ENCODE measurements around the gene PRKD3. TPM values are rescaled to one million over a fixed set of nuclear protein-coding genes. Genes with fewer than 3 reads are reported as not detected.

Gene PRKD3
- total and polyA plus RNA-seq, 2 of the 13 experiments (the other 11 are each of a cell fraction or from before 2014, with no cell fraction given), result 11.6 to 38.4 TPM

- TF ChIP-seq, protein P1, sequence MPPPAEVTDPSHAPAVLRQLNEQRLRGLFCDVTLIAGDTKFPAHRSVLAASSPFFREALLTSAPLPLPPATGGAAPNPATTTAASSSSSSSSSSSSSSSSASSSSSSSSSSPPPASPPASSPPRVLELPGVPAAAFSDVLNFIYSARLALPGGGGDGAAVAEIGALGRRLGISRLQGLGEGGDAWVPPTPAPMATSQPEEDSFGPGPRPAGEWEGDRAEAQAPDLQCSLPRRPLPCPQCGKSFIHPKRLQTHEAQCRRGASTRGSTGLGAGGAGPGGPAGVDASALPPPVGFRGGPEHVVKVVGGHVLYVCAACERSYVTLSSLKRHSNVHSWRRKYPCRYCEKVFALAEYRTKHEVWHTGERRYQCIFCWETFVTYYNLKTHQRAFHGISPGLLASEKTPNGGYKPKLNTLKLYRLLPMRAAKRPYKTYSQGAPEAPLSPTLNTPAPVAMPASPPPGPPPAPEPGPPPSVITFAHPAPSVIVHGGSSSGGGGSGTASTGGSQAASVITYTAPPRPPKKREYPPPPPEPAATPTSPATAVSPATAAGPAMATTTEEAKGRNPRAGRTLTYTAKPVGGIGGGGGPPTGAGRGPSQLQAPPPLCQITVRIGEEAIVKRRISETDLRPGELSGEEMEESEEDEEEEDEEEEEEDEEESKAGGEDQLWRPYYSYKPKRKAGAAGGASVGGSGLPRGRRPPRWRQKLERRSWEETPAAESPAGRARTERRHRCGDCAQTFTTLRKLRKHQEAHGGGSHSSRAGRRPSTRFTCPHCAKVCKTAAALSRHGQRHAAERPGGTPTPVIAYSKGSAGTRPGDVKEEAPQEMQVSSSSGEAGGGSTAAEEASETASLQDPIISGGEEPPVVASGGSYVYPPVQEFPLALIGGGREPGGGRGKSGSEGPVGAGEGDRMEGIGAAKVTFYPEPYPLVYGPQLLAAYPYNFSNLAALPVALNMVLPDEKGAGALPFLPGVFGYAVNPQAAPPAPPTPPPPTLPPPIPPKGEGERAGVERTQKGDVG (CRISPR knock-in tag; IDR thresholded peaks at IDR 0.05; ENCODE audit: borderline replicate concordance), result no peak
- no peak for TF ChIP-seq ZNF350 (CRISPR knock-in tag; IDR thresholded peaks at IDR 0.05; ENCODE audit: borderline replicate concordance, low read depth)
- no peak for TF ChIP-seq NR2F2 (IDR thresholded peaks at IDR 0.05; ENCODE audit: borderline replicate concordance, low read depth)
- TF ChIP-seq, protein P2, sequence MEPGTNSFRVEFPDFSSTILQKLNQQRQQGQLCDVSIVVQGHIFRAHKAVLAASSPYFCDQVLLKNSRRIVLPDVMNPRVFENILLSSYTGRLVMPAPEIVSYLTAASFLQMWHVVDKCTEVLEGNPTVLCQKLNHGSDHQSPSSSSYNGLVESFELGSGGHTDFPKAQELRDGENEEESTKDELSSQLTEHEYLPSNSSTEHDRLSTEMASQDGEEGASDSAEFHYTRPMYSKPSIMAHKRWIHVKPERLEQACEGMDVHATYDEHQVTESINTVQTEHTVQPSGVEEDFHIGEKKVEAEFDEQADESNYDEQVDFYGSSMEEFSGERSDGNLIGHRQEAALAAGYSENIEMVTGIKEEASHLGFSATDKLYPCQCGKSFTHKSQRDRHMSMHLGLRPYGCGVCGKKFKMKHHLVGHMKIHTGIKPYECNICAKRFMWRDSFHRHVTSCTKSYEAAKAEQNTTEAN (CRISPR knock-in tag; conservative IDR thresholded peaks at IDR 0.05), result no peak
- no peak for TF ChIP-seq ONECUT2 (CRISPR knock-in tag; IDR thresholded peaks at IDR 0.05)
- TF ChIP-seq SMAD9 (CRISPR knock-in tag; IDR thresholded peaks at IDR 0.05), result no peak
- no peak for TF ChIP-seq SNRNP70 (IDR thresholded peaks at IDR 0.05; ENCODE audit: low read depth, low read length)
- no peak for TF ChIP-seq MEF2D (CRISPR knock-in tag; IDR thresholded peaks at IDR 0.05)
- no peak for TF ChIP-seq ZFX (CRISPR knock-in tag; IDR thresholded peaks at IDR 0.05; ENCODE audit: low read depth)
- no peak for TF ChIP-seq ZNF567 (CRISPR knock-in tag; IDR thresholded peaks at IDR 0.05; ENCODE audit: borderline replicate concordance)
- TF ChIP-seq ZMAT3 (CRISPR knock-in tag; conservative IDR thresholded peaks at IDR 0.05), result no peak
These were observed 48.3 kb downstream of the PRKD3 start (continued) for GRCh38 chr2:37276291-37276690.

Small RNA genes within 50 kb of the gene (small RNA-seq; reads per million reads assigned to genes)
- 0 reads per million in 3 experiments for gene RNU6-939P (ENCODE audit: insufficient read depth in 2 of 3, insufficient read length in 3 of 3, low read depth in 2 of 3, low replicate concordance in 1 of 3)

Other genes with a start within 250 kb of the PRKD3 start
- 16.3 and 17.6 TPM in 2 replicates for gene HEATR5B, start 240.5 kb downstream of the PRKD3 start, total RNA-seq (2016; rRNA removed; fragmentation: Illumina TruSeq; extraction: Trizol)
- gene HEATR5B, start 240.5 kb downstream of the PRKD3 start, polyA plus RNA-seq (2011; rRNA removed), result 11.1 and 12.7 TPM in 2 replicates
- gene GPATCH11, start 240.3 kb downstream of the PRKD3 start, total RNA-seq (2016; rRNA removed; fragmentation: Illumina TruSeq; extraction: Trizol), result 8.7 and 13.3 TPM in 2 replicates
- gene GPATCH11, start 240.3 kb downstream of the PRKD3 start, polyA plus RNA-seq (2011; rRNA removed), result 3.0 and 3.8 TPM in 2 replicates
- gene EIF2AK2, start 167.9 kb downstream of the PRKD3 start, total RNA-seq (2016; rRNA removed; fragmentation: Illumina TruSeq; extraction: Trizol), result 26.1 and 42.8 TPM in 2 replicates
- 9.1 and 10.2 TPM in 2 replicates for gene EIF2AK2, start 167.9 kb downstream of the PRKD3 start, polyA plus RNA-seq (2011; rRNA removed)
- gene SULT6B1, start 136.2 kb downstream of the PRKD3 start, total RNA-seq (2016; rRNA removed; fragmentation: Illumina TruSeq; extraction: Trizol), result not detected in 2 replicates
- not detected in 2 replicates for gene SULT6B1, start 136.2 kb downstream of the PRKD3 start, polyA plus RNA-seq (2011; rRNA removed)
- 18.6 and 25.6 TPM in 2 replicates for gene CEBPZOS, start 128.3 kb downstream of the PRKD3 start, total RNA-seq (2016; rRNA removed; fragmentation: Illumina TruSeq; extraction: Trizol)
- gene CEBPZOS, start 128.3 kb downstream of the PRKD3 start, polyA plus RNA-seq (2011; rRNA removed), result 39.3 and 44.7 TPM in 2 replicates
- gene CEBPZ, start 93.2 kb downstream of the PRKD3 start, total RNA-seq (2016; rRNA removed; fragmentation: Illumina TruSeq; extraction: Trizol), result 117 and 182 TPM in 2 replicates
- gene CEBPZ, start 93.2 kb downstream of the PRKD3 start, polyA plus RNA-seq (2011; rRNA removed), result 10.7 and 14.4 TPM in 2 replicates
- 39.4 and 40.8 TPM in 2 replicates for gene NDUFAF7, start 93.2 kb downstream of the PRKD3 start, total RNA-seq (2016; rRNA removed; fragmentation: Illumina TruSeq; extraction: Trizol)
- 21.7 and 27.0 TPM in 2 replicates for gene NDUFAF7, start 93.2 kb downstream of the PRKD3 start, polyA plus RNA-seq (2011; rRNA removed)
- 0.77 TPM in 1 of 2 replicates, not detected in the other for gene QPCT, start 19.8 kb upstream of the PRKD3 start, total RNA-seq (2016; rRNA removed; fragmentation: Illumina TruSeq; extraction: Trizol)
- gene QPCT, start 19.8 kb upstream of the PRKD3 start, polyA plus RNA-seq (2011; rRNA removed), result 1.1 and 1.2 TPM in 2 replicates